ENCODE results near the gene PPM1E. TPM values are rescaled to one million over a fixed set of nuclear protein-coding genes. Genes with fewer than 3 reads are reported as not detected.

PPM1E gene
- total and polyA plus RNA-seq, 2 of the 8 experiments (the other 6 are each of a cell fraction or from before 2014, with no cell fraction given) = 5.0 to 10.4 TPM

- no peak for TF ChIP-seq CHD7 (IDR thresholded peaks at IDR 0.05; ENCODE audit: insufficient replicate concordance, low read length)
- no peak for TF ChIP-seq HDAC2 (IDR thresholded peaks at IDR 0.05; ENCODE audit: borderline replicate concordance in 1 of 2, low read depth in 2 of 2, low read length in 2 of 2)
- no peak for TF ChIP-seq JUND (IDR thresholded peaks at IDR 0.05; ENCODE audit: low read length)
- TF ChIP-seq ASH2L (IDR thresholded peaks at IDR 0.05; ENCODE audit: low read length) = no peak
- no peak for TF ChIP-seq KDM4A (IDR thresholded peaks at IDR 0.05; ENCODE audit: low read depth, low read length, severe bottlenecking)
- TF ChIP-seq GTF2F1 (IDR thresholded peaks at IDR 0.05; ENCODE audit: borderline replicate concordance, low read depth, low read length) = no peak
- no peak for TF ChIP-seq POLR2AphosphoS5 (IDR thresholded peaks at IDR 0.05; ENCODE audit: low read depth, low read length)
- no peak for TF ChIP-seq MAX (IDR thresholded peaks at IDR 0.05)
- TF ChIP-seq SRF (IDR thresholded peaks at IDR 0.05; ENCODE audit: low read depth, low read length) = no peak
- no peak for TF ChIP-seq KDM5A (IDR thresholded peaks at IDR 0.05; ENCODE audit: low read length)
- no peak for TF ChIP-seq SUZ12 (IDR thresholded peaks at IDR 0.05; ENCODE audit: low read length)
- TF ChIP-seq TBP (IDR thresholded peaks at IDR 0.05; ENCODE audit: low read depth, low read length) = no peak
Observed at GRCh38 chr17:58818654-58819053, 63.0 kb downstream of the PPM1E start (continued).

Measured in H1 (cell line).